Measurements from ENCODE around the gene UBA3. TPM values are rescaled to one million over a fixed set of nuclear protein-coding genes. Genes with fewer than 3 reads are reported as not detected.

The UBA3 gene
- total RNA-seq, 1 donor: 77.1 TPM

GRCh38 chr3:69110941-69111546 is 30.9 kb upstream of the UBA3 start:
- H3K4me3 ChIP-seq (ENCODE audit: insufficient read depth, low read length): no peak overlapping the region
- DNase-seq (ENCODE audit: insufficient read length, low spot score, missing footprints): no peak
- no peaks in the 10 kb centered on the region for H3K9me3 ChIP-seq (ENCODE audit: low read depth, low read length)
- no peaks in the 10 kb centered on the region for H3K27me3 ChIP-seq (ENCODE audit: insufficient read depth, low read length)
- peaks cover 41% of the 10 kb centered on the region for H3K4me1 ChIP-seq (ENCODE audit: insufficient read depth, low read length)
- H3K4me2 ChIP-seq (ENCODE audit: insufficient read depth, low read length): no peak overlapping the region
- no peak overlapping the region for H2AFZ ChIP-seq (ENCODE audit: low read length)
- no peaks in the 10 kb centered on the region for H4K20me1 ChIP-seq (ENCODE audit: insufficient read depth, low read length)
- TF ChIP-seq CTCF (IDR thresholded peaks at IDR 0.05; ENCODE audit: extremely low read depth, low read depth, low read length): no peak
- H3K79me2 ChIP-seq (ENCODE audit: insufficient read depth, low read length): no peaks in the 10 kb centered on the region
- H3K27ac ChIP-seq (ENCODE audit: low read depth, low read length): no peak overlapping the region
- H3K36me3 ChIP-seq (ENCODE audit: insufficient read depth, low read length): no peaks in the 10 kb centered on the region

- DNase-seq (ENCODE audit: insufficient read length, low spot score, missing footprints): no peak
- H3K36me3 ChIP-seq (ENCODE audit: insufficient read depth, low read length): peaks cover 9% of the 10 kb centered on the region
- H3K4me3 ChIP-seq (ENCODE audit: insufficient read depth, low read length): no peak overlapping the region
- no peaks in the 10 kb centered on the region for H4K20me1 ChIP-seq (ENCODE audit: insufficient read depth, low read length)
- no peak overlapping the region for H3K4me2 ChIP-seq (ENCODE audit: insufficient read depth, low read length)
- no peaks in the 10 kb centered on the region for H3K9me3 ChIP-seq (ENCODE audit: low read depth, low read length)
- no peak overlapping the region for H3K27ac ChIP-seq (ENCODE audit: low read depth, low read length)
- TF ChIP-seq CTCF (IDR thresholded peaks at IDR 0.05; ENCODE audit: extremely low read depth, low read depth, low read length): no peak
- H3K27me3 ChIP-seq (ENCODE audit: insufficient read depth, low read length): no peaks in the 10 kb centered on the region
- H3K79me2 ChIP-seq (ENCODE audit: insufficient read depth, low read length): no peaks in the 10 kb centered on the region
- no peak overlapping the region for H2AFZ ChIP-seq (ENCODE audit: low read length)
- H3K4me1 ChIP-seq (ENCODE audit: insufficient read depth, low read length): peaks cover 45% of the 10 kb centered on the region
Measured at GRCh38 chr3:69108811-69109210, 28.6 kb upstream of the UBA3 start.

GRCh38 chr3:69107841-69108240 is 27.7 kb upstream of the UBA3 start:
- no peak for TF ChIP-seq CTCF (IDR thresholded peaks at IDR 0.05; ENCODE audit: extremely low read depth, low read depth, low read length)
- Histone ChIP-seq H4K20me1 (ENCODE audit: insufficient read depth, low read length) (no peaks in the 10 kb centered on the region), H3K27ac (ENCODE audit: low read depth, low read length) (no peak overlapping the region), H3K27me3 (ENCODE audit: insufficient read depth, low read length) (no peaks in the 10 kb centered on the region), H3K4me1 (ENCODE audit: insufficient read depth, low read length) (peaks cover 37% of the 10 kb centered on the region), H3K79me2 (ENCODE audit: insufficient read depth, low read length) (peaks cover 5% of the 10 kb centered on the region), H3K4me3 (ENCODE audit: insufficient read depth, low read length) (no peak overlapping the region), H3K4me2 (ENCODE audit: insufficient read depth, low read length) (no peak overlapping the region), H3K9me3 (ENCODE audit: low read depth, low read length) (no peaks in the 10 kb centered on the region), H2AFZ (ENCODE audit: low read length) (no peak overlapping the region), H3K36me3 (ENCODE audit: insufficient read depth, low read length) (peaks cover 17% of the 10 kb centered on the region)
- DNase-seq (ENCODE audit: insufficient read length, low spot score, missing footprints): no peak

- peaks cover 27% of the 10 kb centered on the region for H3K79me2 ChIP-seq (ENCODE audit: insufficient read depth, low read length)
- peak overlapping the region; percentile 45 for H3K27ac ChIP-seq (ENCODE audit: low read depth, low read length)
- no peak overlapping the region for H3K4me3 ChIP-seq (ENCODE audit: insufficient read depth, low read length)
- peaks cover 30% of the 10 kb centered on the region for H3K36me3 ChIP-seq (ENCODE audit: insufficient read depth, low read length)
- H3K4me1 ChIP-seq (ENCODE audit: insufficient read depth, low read length): peaks cover 22% of the 10 kb centered on the region
- no peak for DNase-seq (ENCODE audit: insufficient read length, low spot score, missing footprints)
- H4K20me1 ChIP-seq (ENCODE audit: insufficient read depth, low read length): peaks cover under 1% of the 10 kb centered on the region
- TF ChIP-seq CTCF (IDR thresholded peaks at IDR 0.05; ENCODE audit: extremely low read depth, low read depth, low read length): no peak
- no peaks in the 10 kb centered on the region for H3K27me3 ChIP-seq (ENCODE audit: insufficient read depth, low read length)
- H2AFZ ChIP-seq (ENCODE audit: low read length): no peak overlapping the region
- no peaks in the 10 kb centered on the region for H3K9me3 ChIP-seq (ENCODE audit: low read depth, low read length)
- peak overlapping the region; percentile 7 for H3K4me2 ChIP-seq (ENCODE audit: insufficient read depth, low read length)
Measured at GRCh38 chr3:69105320-69105719, 25.2 kb upstream of the UBA3 start.
